Measurements from ENCODE around the gene CFL1. TPM values are rescaled to one million over a fixed set of nuclear protein-coding genes. Genes with fewer than 3 reads are reported as not detected.

Gene CFL1
- total and polyA plus RNA-seq, 2 of the 4 experiments (the other 2 are of a cell fraction), result 960 to 2,231 TPM

- DNase-seq (no peak), ATAC-seq (ENCODE audit: low read depth) (no peak)
- H2BK15ac ChIP-seq (ENCODE audit: low read depth, low read length), result no peak overlapping the region
- no peak overlapping the region for H3K14ac ChIP-seq (replicated peaks; ENCODE audit: low read depth, low read length)
- H4K8ac ChIP-seq (ENCODE audit: low read depth in 2 of 2, low read length in 2 of 2), result no peak overlapping the region
- intact Hi-C loops (cut with micrococcal nuclease), result no loop called here
- H3K9me3 ChIP-seq (ENCODE audit: control insufficient read depth, insufficient read depth, low read length), result no peaks in the 10 kb centered on the region
- H3K23ac ChIP-seq (ENCODE audit: low read depth, low read length), result no peak overlapping the region
- peak overlapping the region; percentile 61 for H2AFZ ChIP-seq (replicated peaks; ENCODE audit: low read length, poor library complexity)
- H3K36me3 ChIP-seq (ENCODE audit: control insufficient read depth, insufficient read depth, low read length), result no peaks in the 10 kb centered on the region
- H2BK5ac ChIP-seq (ENCODE audit: low read depth, low read length, poor library complexity, severe bottlenecking), result no peak overlapping the region
- in situ Hi-C loops (cut with MboI; ENCODE audit: low sequenced_read_pairs), result no loop called here
- H3K27me3 ChIP-seq (ENCODE audit: control insufficient read depth, insufficient read depth, low read length), result peaks cover 34% of the 10 kb centered on the region
- ChIA-PET POLR2A (ENCODE audit: unreplicated experiment) (no interaction called here), CTCF (no interaction called here)
- BruUV-seq (replicated peaks), result no TSS peak
- no peaks in the 10 kb centered on the region for H3K79me1 ChIP-seq (ENCODE audit: low read depth in 1 of 2, low read length in 2 of 2)
- no peak overlapping the region for H3K4ac ChIP-seq (ENCODE audit: low read depth, low read length)
- H2AK9ac ChIP-seq (replicated peaks; ENCODE audit: low read depth, low read length, poor library complexity), result no peak overlapping the region
- dilution Hi-C loops (cut with HindIII; ENCODE audit: low sequenced_read_pairs, unreplicated experiment), result no loop called here
- no peaks in the 10 kb centered on the region for H3K4me1 ChIP-seq (ENCODE audit: control insufficient read depth, insufficient read depth, low read length)
- H3K9ac ChIP-seq (ENCODE audit: low read depth, low read length), result no peak overlapping the region
- H3K18ac ChIP-seq (ENCODE audit: low read depth, low read length), result no peak overlapping the region
- H4K91ac ChIP-seq (ENCODE audit: insufficient read depth, low read depth, low read length), result no peak overlapping the region
- no peak overlapping the region for H3K4me2 ChIP-seq (ENCODE audit: low read depth, low read length)
- H2BK120ac ChIP-seq (ENCODE audit: low read depth, low read length), result no peak overlapping the region
- no peak overlapping the region for H3K27ac ChIP-seq (ENCODE audit: insufficient read depth, low read length)
- no peak overlapping the region for H2AK5ac ChIP-seq (ENCODE audit: low read depth, low read length)
- H3K9me1 ChIP-seq (ENCODE audit: insufficient read depth, low read length), result peaks cover 3% of the 10 kb centered on the region; the same call in 1 of the 2 replicates
- 79% methylated on average over 14 of the region's 23 CpGs; no CpG with 5 or more reads in 1 of the 2 experiments for WGBS, 2 experiments (ENCODE audit: extremely low coverage in 2 of 2, insufficient read length in 1 of 2)
- H3K4me3 ChIP-seq (ENCODE audit: insufficient read depth, low read depth, low read length), result no peak overlapping the region
- TF ChIP-seq CHD1 (IDR thresholded peaks at IDR 0.05; ENCODE audit: low read depth, low read length) (no peak), RAD21 (IDR thresholded peaks at IDR 0.05; ENCODE audit: low read length) (no peak), USF2 (IDR thresholded peaks at IDR 0.05; ENCODE audit: low read depth, low read length) (no peak), MXI1 (IDR thresholded peaks at IDR 0.05; ENCODE audit: borderline replicate concordance, low read depth, low read length) (no peak), SMC3 (IDR thresholded peaks at IDR 0.05; ENCODE audit: low read depth, low read length) (no peak), CEBPB (IDR thresholded peaks at IDR 0.05; ENCODE audit: low read depth, low read length) (no peak), BHLHE40 (IDR thresholded peaks at IDR 0.05; ENCODE audit: low read depth, low read length) (no peak), RFX5 (IDR thresholded peaks at IDR 0.05; ENCODE audit: low read depth, low read length) (no peak), ELK1 (IDR thresholded peaks at IDR 0.05; ENCODE audit: borderline replicate concordance, low read depth, low read length) (no peak), MAFK (IDR thresholded peaks at IDR 0.05; ENCODE audit: low read depth, low read length) (no peak), POLR2A (IDR thresholded peaks at IDR 0.05; ENCODE audit: low read depth, low read length) (no peak), RCOR1 (IDR thresholded peaks at IDR 0.05; ENCODE audit: insufficient replicate concordance, low read length) (no peak), NFE2L2 (IDR thresholded peaks at IDR 0.05; ENCODE audit: low read depth, low read length) (no peak), CTCF (conservative IDR thresholded peaks at IDR 0.05; ENCODE audit: low read depth, low read length) (no peak), FOS (IDR thresholded peaks at IDR 0.05; ENCODE audit: low read depth, low read length) (no peak), MAZ (IDR thresholded peaks at IDR 0.05; ENCODE audit: borderline replicate concordance, low read depth, low read length) (no peak)
- H3K56ac ChIP-seq (ENCODE audit: extremely low read depth, insufficient read depth, low read length), result no peak overlapping the region
- H4K5ac ChIP-seq (ENCODE audit: low read depth, low read length), result no peak overlapping the region
- H2BK20ac ChIP-seq (ENCODE audit: low read depth, low read length), result no peak overlapping the region
- no peaks in the 10 kb centered on the region for H4K20me1 ChIP-seq (ENCODE audit: insufficient read depth, low read length)
These were observed 47.7 kb downstream of the CFL1 start for GRCh38 chr11:65810046-65810868.
